Measurements from ENCODE around the gene VILL. TPM values are rescaled to one million over a fixed set of nuclear protein-coding genes. Genes with fewer than 3 reads are reported as not detected.

VILL gene
- total and polyA plus RNA-seq, 2 donors (not counting 3 experiments of a cell fraction or from before 2014, with no cell fraction given), result 9.0 to 10.0 TPM

DNA sequence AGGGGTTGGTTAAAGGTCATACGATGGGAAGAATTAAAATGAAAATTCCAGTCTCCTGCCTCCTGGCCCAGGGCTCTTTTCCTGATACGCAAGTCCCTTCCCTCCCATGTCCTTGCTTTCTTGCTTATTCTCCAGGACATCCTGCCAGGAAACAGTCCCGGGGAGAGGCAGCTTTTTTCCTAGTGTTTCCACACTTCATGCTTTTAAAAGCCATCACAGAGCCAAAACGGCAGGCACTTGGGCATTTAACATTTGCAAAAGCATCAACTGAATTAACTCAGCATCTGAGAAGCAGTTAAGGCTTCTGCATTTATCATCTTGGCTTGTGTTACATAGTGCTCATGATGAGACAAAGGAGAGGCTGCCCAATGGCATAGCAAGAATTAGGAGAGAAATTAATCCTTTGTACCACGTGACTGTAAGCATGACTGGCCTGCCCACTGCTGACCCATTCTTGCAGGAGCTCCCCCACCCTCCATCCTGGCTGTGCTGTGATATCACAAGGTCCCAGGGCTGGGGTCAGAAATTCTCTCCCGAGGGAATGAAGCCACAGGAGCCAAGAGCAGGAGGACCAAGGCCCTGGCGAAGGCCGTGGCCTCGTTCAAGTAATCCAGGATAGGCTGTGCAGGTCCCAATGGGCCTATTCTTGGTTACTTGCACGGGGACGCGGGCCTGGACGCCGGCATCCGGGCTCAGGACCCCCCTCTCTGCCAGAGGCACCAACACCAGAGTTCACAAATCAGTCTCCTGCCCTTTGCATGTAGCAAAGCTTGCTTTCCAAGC lies 21.6 kb upstream of the VILL start:
- dilution Hi-C loops (cut with MboI; ENCODE audit: extremely low pct_ligation_motif_present, low sequenced_read_pairs) (no loop called here), intact Hi-C loops (cut with micrococcal nuclease) (no loop called here)
- no peaks in the 10 kb centered on the region for H3K79me2 ChIP-seq (ENCODE audit: control insufficient read depth, insufficient read depth, low read length)
- H2AFZ ChIP-seq (ENCODE audit: low read depth, low read length), result no peak overlapping the region
- no peak overlapping the region for H3K4me3 ChIP-seq (replicated peaks in 1 of 3; ENCODE audit: insufficient read depth in 1 of 3, low read depth in 1 of 3, low read length in 3 of 3)
- no peak for TF ChIP-seq EZH2 (IDR thresholded peaks at IDR 0.05; ENCODE audit: borderline replicate concordance, low read depth, low read length, severe bottlenecking)
- no peak overlapping the region for H3K4me2 ChIP-seq (ENCODE audit: insufficient read depth, low read length)
- no peaks in the 10 kb centered on the region for H3K9me1 ChIP-seq (replicated peaks; ENCODE audit: control insufficient read depth, extremely low read depth, insufficient read depth, low read length)
- no peaks in the 10 kb centered on the region for H3K27me3 ChIP-seq (ENCODE audit: control insufficient read depth in 2 of 2, insufficient read depth in 2 of 2, low read length in 2 of 2)
- H3K36me3 ChIP-seq (ENCODE audit: control insufficient read depth in 2 of 2, extremely low read depth in 1 of 2, insufficient read depth in 2 of 2, low read length in 2 of 2), result peaks cover 0 to 1% of the 10 kb centered on the region in 2 experiments
- BruUV-seq (replicated peaks), result no TSS peak
- POLR2A ChIA-PET, result no interaction called here
- H3K4me1 ChIP-seq (ENCODE audit: control insufficient read depth, extremely low read depth, insufficient read depth, low read length), result peaks cover 7% of the 10 kb centered on the region
- FAIRE-seq, result peak; percentile 66
- no peaks in the 10 kb centered on the region for H4K20me1 ChIP-seq (replicated peaks; ENCODE audit: control insufficient read depth, extremely low read depth, insufficient read depth, low read length)
- no peak overlapping the region for H3K9ac ChIP-seq (replicated peaks; ENCODE audit: extremely low read depth, insufficient read depth, low read length)
- peak; percentile 12 for DNase-seq (ENCODE audit: low read depth, low spot score)
- H3K9me3 ChIP-seq (replicated peaks; ENCODE audit: control insufficient read depth, insufficient read depth, low read length), result no peaks in the 10 kb centered on the region
- CTCF ChIA-PET, result interaction anchor here (1.0 to 5.1 kb wide), 9 partner anchors 10 to 69 kb away, joined by 3 to 53 read pairs (median 16); no protein-coding TSS in a partner anchor
- H3K27ac ChIP-seq (ENCODE audit: insufficient read depth, low read depth, low read length), result no peak overlapping the region

DNA sequence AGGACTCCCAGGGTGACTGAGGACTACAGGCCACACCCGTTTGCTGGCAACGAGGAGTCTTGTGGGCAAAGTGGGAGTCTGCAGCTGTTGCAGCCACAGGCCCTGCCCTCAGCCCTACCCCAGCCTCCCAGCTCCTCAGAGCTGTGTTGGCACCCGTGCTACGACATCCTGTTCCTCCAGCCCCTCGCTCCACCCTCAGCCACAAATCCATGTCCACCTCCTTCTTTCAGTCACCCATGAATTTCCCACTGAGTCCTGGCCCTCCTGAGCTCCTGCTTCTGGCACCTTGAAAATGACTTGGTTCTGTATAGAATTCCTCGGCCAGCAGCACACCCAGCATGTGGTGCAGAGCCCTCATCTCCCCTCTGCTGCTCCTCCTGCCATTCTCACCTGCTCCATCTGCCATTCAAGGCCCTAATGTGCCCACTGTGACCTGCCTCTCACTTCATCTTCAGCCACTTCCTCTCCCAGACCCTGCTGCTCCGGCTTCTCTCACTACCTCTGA lies 20.9 kb upstream of the VILL start:
- Histone ChIP-seq H3K9me1 (replicated peaks; ENCODE audit: control insufficient read depth, extremely low read depth, insufficient read depth, low read length) (no peaks in the 10 kb centered on the region), H2AFZ (ENCODE audit: low read depth, low read length) (no peak overlapping the region), H3K27me3 (ENCODE audit: control insufficient read depth in 2 of 2, insufficient read depth in 2 of 2, low read length in 2 of 2) (no peaks in the 10 kb centered on the region), H3K9ac (replicated peaks; ENCODE audit: extremely low read depth, insufficient read depth, low read length) (no peak overlapping the region), H3K9me3 (replicated peaks; ENCODE audit: control insufficient read depth, insufficient read depth, low read length) (no peaks in the 10 kb centered on the region), H4K20me1 (replicated peaks; ENCODE audit: control insufficient read depth, extremely low read depth, insufficient read depth, low read length) (no peaks in the 10 kb centered on the region), H3K4me1 (ENCODE audit: control insufficient read depth, extremely low read depth, insufficient read depth, low read length) (peaks cover 7% of the 10 kb centered on the region), H3K4me3 (replicated peaks in 1 of 3; ENCODE audit: insufficient read depth in 1 of 3, low read depth in 1 of 3, low read length in 3 of 3) (no peak overlapping the region), H3K27ac (ENCODE audit: insufficient read depth, low read depth, low read length) (no peak overlapping the region), H3K4me2 (ENCODE audit: insufficient read depth, low read length) (no peak overlapping the region), H3K36me3 (ENCODE audit: control insufficient read depth in 2 of 2, extremely low read depth in 1 of 2, insufficient read depth in 2 of 2, low read length in 2 of 2) (peaks cover 0 to 1% of the 10 kb centered on the region in 2 experiments), H3K79me2 (ENCODE audit: control insufficient read depth, insufficient read depth, low read length) (no peaks in the 10 kb centered on the region)
- POLR2A ChIA-PET, result no interaction called here
- CTCF ChIA-PET, result interaction anchor here (1.0 to 5.1 kb wide), 3 partner anchors 9 to 33 kb away, joined by 3 to 53 read pairs (median 38); no protein-coding TSS in a partner anchor
- FAIRE-seq (no peak), DNase-seq (ENCODE audit: low read depth, low spot score) (no peak)
- TF ChIP-seq POLR2AphosphoS5 (IDR thresholded peaks at IDR 0.05; ENCODE audit: insufficient read depth, low read depth, low read length) (no peak), GATA2 (IDR thresholded peaks at IDR 0.05; ENCODE audit: insufficient read depth, insufficient read length, low read depth, low read length) (no peak), JUN (IDR thresholded peaks at IDR 0.05; ENCODE audit: borderline replicate concordance, insufficient read depth, insufficient read length, low read depth) (no peak), POLR2A (IDR thresholded peaks at IDR 0.05; ENCODE audit: low read depth, low read length) (no peak), FOS (IDR thresholded peaks at IDR 0.05; ENCODE audit: borderline replicate concordance, insufficient read depth, low read length) (no peak), EZH2 (IDR thresholded peaks at IDR 0.05; ENCODE audit: borderline replicate concordance, low read depth, low read length, severe bottlenecking) (no peak), MYC (IDR thresholded peaks at IDR 0.05; ENCODE audit: low read depth, low read length) (no peak)
- TF ChIP-seq, protein P1, sequence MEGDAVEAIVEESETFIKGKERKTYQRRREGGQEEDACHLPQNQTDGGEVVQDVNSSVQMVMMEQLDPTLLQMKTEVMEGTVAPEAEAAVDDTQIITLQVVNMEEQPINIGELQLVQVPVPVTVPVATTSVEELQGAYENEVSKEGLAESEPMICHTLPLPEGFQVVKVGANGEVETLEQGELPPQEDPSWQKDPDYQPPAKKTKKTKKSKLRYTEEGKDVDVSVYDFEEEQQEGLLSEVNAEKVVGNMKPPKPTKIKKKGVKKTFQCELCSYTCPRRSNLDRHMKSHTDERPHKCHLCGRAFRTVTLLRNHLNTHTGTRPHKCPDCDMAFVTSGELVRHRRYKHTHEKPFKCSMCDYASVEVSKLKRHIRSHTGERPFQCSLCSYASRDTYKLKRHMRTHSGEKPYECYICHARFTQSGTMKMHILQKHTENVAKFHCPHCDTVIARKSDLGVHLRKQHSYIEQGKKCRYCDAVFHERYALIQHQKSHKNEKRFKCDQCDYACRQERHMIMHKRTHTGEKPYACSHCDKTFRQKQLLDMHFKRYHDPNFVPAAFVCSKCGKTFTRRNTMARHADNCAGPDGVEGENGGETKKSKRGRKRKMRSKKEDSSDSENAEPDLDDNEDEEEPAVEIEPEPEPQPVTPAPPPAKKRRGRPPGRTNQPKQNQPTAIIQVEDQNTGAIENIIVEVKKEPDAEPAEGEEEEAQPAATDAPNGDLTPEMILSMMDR (IDR thresholded peaks at IDR 0.05; ENCODE audit: extremely low read depth in 1 of 2, insufficient read depth in 1 of 2, low read depth in 1 of 2, low read length in 2 of 2), result no peak
- TF ChIP-seq, protein P2, sequence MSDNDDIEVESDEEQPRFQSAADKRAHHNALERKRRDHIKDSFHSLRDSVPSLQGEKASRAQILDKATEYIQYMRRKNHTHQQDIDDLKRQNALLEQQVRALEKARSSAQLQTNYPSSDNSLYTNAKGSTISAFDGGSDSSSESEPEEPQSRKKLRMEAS (IDR thresholded peaks at IDR 0.05; ENCODE audit: insufficient read depth, insufficient read length), result no peak
- no TSS peak for BruUV-seq (replicated peaks)
- dilution Hi-C loops (cut with MboI; ENCODE audit: extremely low pct_ligation_motif_present, low sequenced_read_pairs) (no loop called here), intact Hi-C loops (cut with micrococcal nuclease) (no loop called here)
